GM13976 (cell line): ENCODE results near the gene ALOX12.

ENCODE experiments used
- DNase-seq: peaks from one replicate; pipeline ENCODE4 v3.0.0; 2012; ENCODE audit warnings: low spot score
- in situ Hi-C: fragments of 300-500 bp; cut with MboI; formaldehyde crosslinking; loops from one replicate; pipeline ENCODE4 v1.12.0; 2022; ENCODE audit warnings: low sequenced_read_pairs, mixed read lengths, inconsistent platforms; ENCODE audit not compliant: unreplicated experiment
- TF ChIP-seq, protein P1 (sequence below): IDR thresholded peaks from 2 replicates; pipeline ENCODE4 v1.5.1; 2012; ENCODE audit warnings: borderline replicate concordance, mild to moderate bottlenecking; ENCODE audit not compliant: insufficient read depth; ENCODE audit errors: extremely low read depth, missing control alignments, control extremely low read depth

Gene ALOX12

DNA sequence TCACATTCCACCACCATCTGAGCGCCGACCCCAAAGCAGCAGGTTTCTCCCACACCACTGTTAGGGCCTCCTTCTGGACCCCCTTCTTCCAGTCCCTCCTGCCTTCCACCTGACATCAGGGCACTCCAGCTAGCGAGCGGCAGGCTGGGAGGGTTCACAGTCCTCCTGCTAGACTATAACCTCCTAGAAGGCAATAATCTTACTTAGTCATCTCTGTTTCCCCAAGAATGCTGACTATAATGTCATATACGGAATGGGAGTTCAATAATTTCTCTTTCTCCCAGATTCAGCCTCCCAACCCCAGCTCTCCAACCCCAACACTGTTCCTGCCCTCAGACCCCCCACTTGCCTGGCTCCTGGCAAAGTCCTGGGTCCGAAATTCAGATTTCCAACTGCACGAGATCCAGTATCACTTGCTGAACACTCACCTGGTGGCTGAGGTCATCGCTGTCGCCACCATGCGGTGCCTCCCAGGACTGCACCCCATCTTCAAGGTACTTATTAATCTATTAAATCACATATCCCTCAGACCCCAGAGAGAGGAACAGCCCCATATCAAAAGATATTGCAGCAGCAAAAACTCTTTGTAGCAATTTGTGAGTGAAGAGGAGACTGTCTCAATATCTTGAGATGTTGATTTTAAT, 5.6 kb downstream of the ALOX12 start:
- TF ChIP-seq, protein P1, sequence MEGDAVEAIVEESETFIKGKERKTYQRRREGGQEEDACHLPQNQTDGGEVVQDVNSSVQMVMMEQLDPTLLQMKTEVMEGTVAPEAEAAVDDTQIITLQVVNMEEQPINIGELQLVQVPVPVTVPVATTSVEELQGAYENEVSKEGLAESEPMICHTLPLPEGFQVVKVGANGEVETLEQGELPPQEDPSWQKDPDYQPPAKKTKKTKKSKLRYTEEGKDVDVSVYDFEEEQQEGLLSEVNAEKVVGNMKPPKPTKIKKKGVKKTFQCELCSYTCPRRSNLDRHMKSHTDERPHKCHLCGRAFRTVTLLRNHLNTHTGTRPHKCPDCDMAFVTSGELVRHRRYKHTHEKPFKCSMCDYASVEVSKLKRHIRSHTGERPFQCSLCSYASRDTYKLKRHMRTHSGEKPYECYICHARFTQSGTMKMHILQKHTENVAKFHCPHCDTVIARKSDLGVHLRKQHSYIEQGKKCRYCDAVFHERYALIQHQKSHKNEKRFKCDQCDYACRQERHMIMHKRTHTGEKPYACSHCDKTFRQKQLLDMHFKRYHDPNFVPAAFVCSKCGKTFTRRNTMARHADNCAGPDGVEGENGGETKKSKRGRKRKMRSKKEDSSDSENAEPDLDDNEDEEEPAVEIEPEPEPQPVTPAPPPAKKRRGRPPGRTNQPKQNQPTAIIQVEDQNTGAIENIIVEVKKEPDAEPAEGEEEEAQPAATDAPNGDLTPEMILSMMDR, result peak; percentile 34
- in situ Hi-C loops, result loop anchor here (5.0 to 25.0 kb wide), 2 partner anchors 89 to 339 kb away; partner anchors contain the start of genes C17orf100 and MED31
- DNase-seq, result no peak

DNA sequence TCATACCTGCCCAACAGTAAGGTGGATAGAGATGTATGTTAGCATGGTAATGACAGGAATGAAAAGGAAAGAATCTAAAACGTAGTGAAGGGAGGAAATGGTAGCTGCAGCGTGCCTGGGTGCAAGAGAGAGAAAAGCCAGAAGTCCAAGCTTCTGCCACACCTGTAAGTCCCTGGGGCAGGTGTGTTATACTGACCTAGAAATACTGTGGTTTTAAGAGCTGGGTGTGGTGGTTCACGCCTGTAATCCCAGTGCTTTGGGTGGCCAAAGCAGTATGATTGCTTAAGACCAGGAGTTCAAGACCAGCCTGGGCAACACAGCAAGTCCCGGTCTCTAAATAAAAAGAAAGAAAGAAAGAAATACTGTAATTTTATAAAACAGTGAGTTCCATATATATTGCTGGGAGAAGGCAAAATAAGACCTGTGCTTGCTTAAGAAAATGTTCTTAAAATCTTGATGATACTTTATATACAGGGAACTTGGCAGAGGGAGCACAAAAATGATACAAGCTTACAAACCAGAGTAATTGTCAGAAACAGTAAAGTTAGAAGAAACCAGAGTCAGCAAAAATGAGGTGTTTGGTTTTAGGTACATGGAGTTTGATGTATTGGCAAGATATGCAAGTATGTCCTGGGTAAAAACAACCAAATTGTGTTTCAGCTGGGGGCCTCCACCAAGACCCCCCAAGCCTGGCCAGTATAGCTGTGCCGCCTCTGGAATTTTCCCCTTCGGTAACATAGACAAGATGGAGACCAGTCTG, 6.6 kb downstream of the ALOX12 start:
- no peak for DNase-seq
- in situ Hi-C loops, result loop anchor here (5.0 to 25.0 kb wide), 2 partner anchors 90 to 340 kb away; partner anchors contain the start of genes C17orf100 and MED31
- TF ChIP-seq, protein P1, result no peak

DNA sequence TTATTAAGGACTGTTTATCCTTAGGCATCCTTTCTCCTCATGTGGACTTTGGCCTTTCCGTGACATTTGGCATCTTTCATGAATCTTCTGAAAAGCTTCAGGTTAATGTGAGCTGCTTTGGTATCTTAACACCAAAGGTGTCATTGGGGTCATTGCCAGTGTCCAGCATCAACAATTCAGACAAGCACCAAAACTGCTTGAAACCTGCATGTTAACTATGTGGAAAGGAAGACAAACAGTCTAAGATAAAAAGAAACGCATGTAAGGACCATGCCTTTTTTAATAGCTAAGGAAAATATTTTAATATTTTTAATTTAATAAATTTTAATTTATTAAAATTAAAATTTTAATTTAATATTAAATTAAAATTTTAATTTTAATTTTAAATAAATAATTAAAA, 7.9 kb downstream of the ALOX12 start:
- in situ Hi-C loops, result loop anchor here (5.0 to 25.0 kb wide), 2 partner anchors 91 to 341 kb away; partner anchors contain the start of genes C17orf100 and MED31
- TF ChIP-seq, protein P1, result no peak
- DNase-seq, result no peak

DNA sequence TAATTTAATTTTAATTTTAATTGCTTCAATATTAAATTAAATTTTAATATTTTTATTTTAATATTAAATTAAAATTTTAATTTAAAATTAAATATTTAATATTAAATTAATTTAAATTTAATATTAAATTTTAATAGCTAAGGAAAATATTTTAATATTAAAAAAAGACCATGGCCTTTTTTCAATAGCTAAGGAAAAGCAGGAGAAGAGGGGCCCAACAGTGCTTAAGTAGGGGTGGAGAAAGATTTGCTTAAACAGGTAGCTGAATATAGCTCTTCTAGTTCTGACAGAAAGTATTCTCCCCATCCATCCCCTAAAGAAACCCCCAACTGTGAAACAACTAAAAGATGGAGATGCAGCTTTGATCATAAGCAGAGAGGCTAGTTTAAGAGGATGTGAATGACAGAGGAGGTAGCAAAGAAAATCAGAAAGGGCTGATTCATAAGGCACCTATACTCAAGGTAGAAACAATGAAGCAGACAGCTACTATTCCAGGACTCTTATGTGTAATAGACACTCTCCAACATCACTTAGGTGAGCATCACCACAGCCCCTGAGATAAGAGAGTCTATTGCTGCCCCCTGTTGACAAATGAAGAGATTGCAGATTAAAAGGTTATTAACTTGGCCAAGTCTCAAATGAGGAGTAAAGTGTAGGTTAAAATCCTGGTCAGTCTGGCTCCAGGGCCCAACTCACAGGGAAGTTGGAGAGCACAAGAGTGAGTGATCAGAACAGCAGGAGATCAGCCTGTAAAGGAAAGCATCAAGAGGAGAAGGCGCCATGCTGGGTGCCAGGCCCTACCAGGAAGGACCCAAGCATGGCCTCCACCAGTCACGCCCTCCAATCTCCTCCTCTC, 8.8 kb downstream of the ALOX12 start:
- in situ Hi-C loops, result loop anchor here (5.0 to 25.0 kb wide), 2 partner anchors 92 to 342 kb away; partner anchors contain the start of genes C17orf100 and MED31
- TF ChIP-seq, protein P1, result peak; percentile 57
- DNase-seq, result peak; percentile 76

DNA sequence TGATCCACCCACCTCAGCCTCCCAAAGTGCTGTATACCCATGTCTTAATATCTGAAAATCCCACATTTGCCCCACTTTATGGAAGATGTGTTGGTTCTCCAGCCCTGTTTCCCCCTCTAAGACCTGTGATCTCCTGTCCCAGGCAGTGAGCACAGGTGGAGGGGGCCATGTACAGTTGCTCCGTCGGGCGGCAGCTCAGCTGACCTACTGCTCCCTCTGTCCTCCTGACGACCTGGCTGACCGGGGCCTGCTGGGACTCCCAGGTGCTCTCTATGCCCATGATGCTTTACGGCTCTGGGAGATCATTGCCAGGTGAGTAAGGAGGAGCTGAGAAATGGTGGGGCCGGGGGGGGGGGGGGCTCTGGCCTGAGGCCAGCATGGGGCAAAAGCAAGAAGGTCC, 9.9 kb downstream of the ALOX12 start:
- TF ChIP-seq, protein P1, result no peak
- no peak for DNase-seq
- in situ Hi-C loops, result loop anchor here (25.0 kb wide), 1 partner anchor 343 kb away; the partner anchor contains the start of genes C17orf100 and MED31

DNA sequence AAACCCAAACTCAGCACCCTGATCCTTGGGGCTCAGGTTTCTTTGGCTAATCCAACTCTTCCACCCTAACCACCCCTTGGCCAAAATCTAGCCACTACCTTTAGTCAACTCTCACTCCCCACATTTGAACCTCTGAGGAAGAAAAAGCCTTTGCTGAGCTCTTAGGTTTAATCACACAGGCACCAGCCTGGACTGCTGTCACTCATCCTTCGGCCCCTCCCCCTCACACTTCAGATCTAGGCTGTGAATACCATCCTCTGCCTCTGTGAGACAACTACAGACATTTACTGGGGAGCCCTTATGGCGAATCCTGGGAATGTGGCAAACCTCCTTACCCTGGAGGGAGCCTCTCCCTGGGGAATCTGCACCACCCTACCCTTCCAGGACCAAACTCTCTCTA, 11.3 kb downstream of the ALOX12 start:
- TF ChIP-seq, protein P1, result no peak
- in situ Hi-C loops, result loop anchor here (25.0 kb wide), 1 partner anchor 345 kb away; the partner anchor contains the start of genes C17orf100 and MED31
- no peak for DNase-seq
